ENCODE results near the gene HASPIN.
A peak's percentile ranks its signal among the peaks of the same experiment; 100 is the strongest.

The HASPIN gene

DNA sequence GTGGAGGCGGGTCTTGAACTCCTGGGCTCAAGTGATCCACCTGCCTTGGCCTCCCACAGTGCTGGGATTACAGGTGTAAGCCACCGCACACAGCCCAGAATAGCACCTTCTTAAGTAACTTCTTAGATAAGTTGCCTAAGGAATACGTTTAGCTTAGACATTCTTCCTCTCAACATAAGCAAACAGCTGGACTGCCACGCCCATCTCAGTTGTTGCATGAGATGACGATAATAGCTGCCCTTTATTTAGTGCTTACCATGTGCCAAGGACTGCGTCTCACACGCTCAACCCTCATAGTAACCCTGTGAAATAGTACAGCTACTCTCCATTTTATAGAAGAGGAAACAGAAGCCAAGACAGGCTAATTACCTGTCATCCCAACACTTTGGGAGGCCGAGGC lies 11.8 kb downstream of the HASPIN start:
- DNase-seq (ENCODE audit: low read depth, low spot score) = no peak

DNA sequence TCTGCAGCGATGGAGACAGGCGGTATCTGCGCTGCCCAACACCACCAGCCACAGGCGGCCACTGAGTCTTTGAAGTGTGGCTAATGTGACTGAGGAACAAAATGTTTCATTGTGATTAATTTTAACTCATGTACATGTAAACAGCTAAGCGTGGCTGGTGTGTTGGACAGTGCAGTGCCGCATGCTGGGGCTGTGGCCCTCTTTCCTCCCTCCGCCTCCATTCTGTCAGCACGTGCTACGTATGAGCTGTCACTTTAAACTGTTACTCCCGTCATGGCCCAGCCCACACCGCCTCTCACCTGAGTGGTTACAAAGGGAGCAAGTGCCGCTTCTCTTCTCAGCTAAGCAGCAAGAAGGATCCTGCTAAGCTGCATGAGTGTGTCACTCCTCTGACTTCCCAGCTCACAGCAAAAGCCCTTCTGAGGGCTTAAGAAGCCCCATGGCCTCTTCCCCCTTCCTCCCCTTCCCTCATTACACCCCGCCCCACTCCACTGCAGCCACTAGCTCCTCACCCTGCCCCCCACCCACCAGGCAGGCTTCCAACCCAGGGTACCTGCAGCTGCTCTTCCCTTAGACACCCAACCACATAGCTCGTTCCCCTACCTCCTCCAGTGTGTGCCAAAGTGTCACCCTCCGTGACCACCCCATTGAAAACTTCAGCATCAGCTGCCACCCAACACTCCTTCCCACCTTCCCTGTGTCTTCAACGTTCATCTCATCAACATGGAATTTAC lies 15.0 kb downstream of the HASPIN start:
- peak; percentile 61 for DNase-seq (ENCODE audit: low read depth, low spot score)

GRCh38 chr17:3739422-3740124 lies 15.9 kb downstream of the HASPIN start:
- DNase-seq (ENCODE audit: low read depth, low spot score) = no peak

- DNase-seq (ENCODE audit: low read depth, low spot score) = no peak
These were observed 16.9 kb downstream of the HASPIN start for GRCh38 chr17:3740611-3741073.

- no peak for DNase-seq (ENCODE audit: low read depth, low spot score)
These were observed 20.3 kb downstream of the HASPIN start for GRCh38 chr17:3744014-3744413.

DNA sequence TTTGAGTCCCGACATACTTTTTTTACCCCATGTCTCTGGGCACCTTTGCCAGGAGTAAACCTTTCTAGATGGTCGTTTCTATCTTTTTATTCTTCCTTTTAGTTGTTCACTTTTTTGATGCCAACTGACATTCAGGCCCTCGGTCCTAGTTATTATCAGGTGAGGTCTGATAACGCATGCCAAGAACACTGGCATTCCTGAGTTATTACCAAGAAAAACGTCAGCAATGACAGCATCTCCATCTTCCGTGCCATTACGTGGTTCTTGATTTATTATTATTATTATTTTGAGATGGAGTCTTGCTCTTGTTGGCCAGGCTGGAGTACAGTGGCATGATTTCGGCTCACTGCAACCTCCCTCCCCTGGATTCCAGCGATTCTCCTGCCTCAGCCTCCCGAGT lies 21.4 kb downstream of the HASPIN start:
- DNase-seq (ENCODE audit: low read depth, low spot score) = no peak

- DNase-seq (ENCODE audit: low read depth, low spot score) = no peak
These were observed 24.1 kb downstream of the HASPIN start for GRCh38 chr17:3747805-3748204.

DNA sequence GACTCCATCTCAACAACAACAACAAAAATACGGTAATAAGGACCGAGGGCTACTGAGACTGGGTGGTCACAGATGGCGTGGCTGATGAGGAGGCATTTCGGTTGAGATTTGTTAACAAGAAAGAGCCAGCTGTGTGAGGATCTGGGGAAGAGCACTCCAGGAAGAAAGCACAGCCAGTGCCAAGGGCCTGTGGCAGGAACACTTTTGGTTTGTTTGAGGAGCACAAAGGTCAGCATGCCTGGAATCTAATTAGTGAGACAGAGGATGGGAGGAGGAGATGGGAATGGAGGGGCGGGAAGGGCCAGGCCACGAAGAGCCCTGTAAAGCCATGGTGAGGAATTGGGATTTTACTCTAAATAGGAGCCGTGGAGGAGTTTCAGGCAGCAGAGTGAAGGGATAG lies 24.9 kb downstream of the HASPIN start:
- no peak for DNase-seq (ENCODE audit: low read depth, low spot score)

- no peak for DNase-seq (ENCODE audit: low read depth, low spot score)
These were observed 26.6 kb downstream of the HASPIN start for GRCh38 chr17:3750296-3750695.

- no peak for DNase-seq (ENCODE audit: low read depth, low spot score)
These were observed 27.2 kb downstream of the HASPIN start for GRCh38 chr17:3750926-3751325.

- no peak for DNase-seq (ENCODE audit: low read depth, low spot score)
These were observed 28.1 kb downstream of the HASPIN start for GRCh38 chr17:3751836-3752235.

DNA sequence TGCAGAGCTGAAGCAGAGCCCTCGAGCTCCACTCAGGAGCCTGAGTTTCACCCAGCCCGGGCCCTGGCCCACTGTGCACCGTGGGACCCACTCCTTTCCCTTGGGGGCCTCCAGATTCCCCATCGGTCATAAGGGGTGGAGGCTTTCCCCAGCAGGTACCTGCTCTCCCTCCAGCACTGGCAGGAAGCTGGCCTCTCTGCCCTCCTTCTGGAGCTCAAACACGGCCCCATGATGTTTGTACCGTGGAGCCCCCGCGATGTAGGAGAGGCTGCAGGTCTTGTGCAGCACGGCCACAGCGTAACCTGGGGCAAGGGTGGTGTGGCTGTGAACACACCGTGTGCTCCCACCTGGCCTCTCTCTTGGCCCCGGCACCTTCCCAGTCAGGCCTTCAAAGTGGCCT lies 29.9 kb downstream of the HASPIN start:
- no peak for DNase-seq (ENCODE audit: low read depth, low spot score)

GRCh38 chr17:3754066-3754457 lies 30.4 kb downstream of the HASPIN start:
- DNase-seq (ENCODE audit: low read depth, low spot score) = no peak

DNA sequence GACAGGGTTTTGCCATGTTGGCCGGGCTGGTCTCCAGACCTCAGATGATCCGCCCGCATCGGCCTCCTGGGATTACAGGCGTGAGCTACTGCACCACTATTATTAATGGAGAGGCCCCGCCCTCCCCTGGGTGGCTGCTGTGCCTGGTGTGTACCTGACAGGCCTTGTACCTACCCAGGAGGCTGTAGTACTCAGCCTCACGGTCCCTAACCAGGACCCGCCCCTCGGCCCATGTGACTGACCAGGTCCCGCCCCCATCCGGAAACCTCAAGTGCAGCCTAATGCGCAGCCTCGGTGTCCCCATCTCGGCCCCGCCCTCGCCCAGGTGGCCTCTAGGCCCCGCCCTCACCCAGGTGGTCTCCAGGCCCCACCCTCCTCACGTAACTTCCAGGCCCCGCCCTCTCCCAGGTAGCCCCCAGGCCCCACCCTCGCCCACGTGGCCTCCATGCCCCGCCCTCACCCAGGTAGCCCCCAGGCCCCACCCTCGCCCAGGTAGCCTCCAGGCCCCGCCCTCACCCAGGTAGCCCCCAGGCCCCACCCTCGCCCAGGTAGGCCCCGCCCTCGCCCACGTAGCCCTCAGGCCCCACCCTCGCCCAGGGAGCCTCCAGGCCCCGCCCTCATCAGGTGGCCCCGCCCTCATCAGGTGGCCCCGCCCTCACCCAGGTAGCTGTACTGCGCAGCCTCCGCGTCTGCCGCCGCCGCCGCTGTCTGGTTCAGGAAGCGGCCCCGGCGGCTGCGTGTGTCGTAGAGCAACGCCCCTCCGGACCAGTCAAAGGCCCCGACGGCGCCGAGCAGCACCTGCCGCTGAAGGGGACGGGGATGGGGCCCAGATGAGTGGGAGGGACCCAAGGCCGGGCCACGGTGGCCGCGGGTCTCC lies 31.0 kb downstream of the HASPIN start:
- DNase-seq (ENCODE audit: low read depth, low spot score) = peak; percentile 33

DNA sequence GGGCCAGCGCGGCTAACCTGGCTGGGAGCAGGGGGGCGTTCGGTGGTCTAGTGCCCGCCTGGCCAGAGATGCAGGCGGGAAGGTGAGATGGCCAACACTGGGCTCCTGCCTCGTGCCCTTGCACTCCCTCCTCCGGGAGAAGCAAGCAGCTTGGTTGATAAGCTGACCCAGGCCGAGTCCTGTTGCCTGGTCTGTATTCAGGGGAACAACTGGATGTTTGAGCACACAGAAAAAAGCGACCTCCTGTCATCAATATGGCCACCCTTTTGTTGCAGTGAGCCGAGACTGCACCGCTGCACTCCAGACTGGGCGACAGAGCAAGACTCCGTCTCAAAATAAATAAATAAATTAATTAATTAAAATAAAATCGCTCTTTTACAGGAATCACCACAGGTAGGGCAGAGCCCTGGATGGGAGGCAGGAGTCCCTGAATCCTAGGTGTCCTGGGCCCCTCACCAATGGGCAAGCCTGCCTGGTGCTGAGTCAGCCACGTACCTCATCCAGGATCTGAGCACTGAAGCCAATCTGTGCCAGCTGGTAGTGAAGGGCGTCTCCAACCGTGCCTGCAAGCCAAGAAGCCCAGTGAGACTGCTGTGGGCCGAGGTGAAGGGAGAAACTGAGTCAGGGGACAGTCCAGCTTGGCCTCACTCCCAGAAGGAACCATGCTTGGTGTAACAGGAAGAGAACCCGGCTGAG lies 31.8 kb downstream of the HASPIN start:
- DNase-seq (ENCODE audit: low read depth, low spot score) = no peak

DNA sequence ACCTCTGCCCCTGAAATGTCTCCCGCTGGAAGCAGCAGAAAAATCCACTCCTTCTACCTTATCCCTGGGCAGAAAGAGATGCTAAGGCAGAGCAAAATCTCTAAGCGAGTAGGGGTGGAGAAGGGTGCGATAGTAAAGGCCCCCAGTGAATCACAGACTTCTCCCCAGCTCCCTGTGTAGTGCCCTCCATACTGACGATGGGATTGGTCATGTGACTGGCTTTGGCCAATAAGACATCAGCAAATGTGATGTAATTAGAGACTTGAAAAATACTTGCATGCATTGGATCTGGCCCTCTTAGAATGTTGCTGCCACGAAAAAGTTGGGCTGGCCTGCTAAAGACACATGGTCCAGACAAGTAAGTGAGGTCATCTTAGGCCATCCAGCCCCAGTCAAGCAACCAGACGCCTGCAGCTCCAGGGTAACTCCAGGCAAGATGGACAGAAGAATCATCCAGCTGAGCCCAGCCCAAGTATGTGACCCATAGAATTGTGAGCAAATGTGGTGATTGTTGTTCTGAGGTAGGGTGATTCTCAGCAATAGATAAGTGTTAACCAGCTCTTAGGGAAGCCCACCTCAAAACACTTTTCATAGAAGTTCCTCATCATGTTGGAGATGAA lies 36.0 kb downstream of the HASPIN start:
- DNase-seq (ENCODE audit: low read depth, low spot score) = no peak

DNA sequence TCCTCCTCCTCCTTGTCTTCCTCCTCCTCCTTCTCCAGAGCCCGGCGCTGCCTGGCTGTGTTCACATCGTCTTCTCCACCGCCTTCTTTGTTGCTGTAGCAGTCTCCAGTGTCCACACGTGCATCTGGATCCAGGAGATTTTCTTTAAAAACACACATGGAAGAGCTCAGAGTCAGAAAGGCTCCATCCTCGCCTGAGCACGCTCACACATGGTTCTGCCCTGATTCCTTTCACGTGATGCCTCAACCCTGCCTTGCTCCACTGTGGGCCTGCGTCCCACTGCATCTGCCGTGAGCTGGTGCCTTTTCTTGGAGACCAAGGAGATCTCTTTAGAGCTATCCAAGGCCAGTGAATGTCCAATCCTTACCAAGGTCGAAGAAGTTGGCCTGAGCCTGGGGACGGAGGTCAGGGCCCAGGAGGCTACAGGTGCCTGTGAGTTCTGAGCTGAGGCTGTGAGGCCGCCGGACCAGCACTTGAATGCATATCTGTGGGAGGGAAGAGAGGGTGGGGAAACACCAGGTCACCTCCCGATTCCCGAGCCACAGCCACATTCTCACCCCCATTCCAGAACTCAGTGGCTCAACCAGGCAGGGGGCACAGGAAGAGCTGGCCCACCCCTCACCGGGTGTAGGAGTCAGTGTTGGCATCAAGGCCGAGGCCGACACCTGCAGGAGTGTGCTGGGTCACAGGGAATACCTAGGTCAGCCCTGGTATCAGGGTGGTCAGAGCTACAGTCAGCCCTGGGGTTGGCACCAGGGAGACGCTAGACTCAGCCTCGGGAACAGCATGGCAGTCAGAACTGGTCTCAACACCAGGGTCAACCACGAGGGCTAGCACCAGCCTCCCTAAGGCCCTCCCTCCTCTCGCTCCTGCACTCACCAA lies 37.6 kb downstream of the HASPIN start:
- DNase-seq (ENCODE audit: low read depth, low spot score) = no peak

- no peak for DNase-seq (ENCODE audit: low read depth, low spot score)
These were observed 38.2 kb downstream of the HASPIN start for GRCh38 chr17:3761918-3762380.

- DNase-seq (ENCODE audit: low read depth, low spot score) = no peak
These were observed 39.4 kb downstream of the HASPIN start for GRCh38 chr17:3762922-3763776.
